PC-3 (cell line): Measurements from ENCODE around the gene TKFC. TPM values are rescaled to one million over a fixed set of nuclear protein-coding genes. Genes with fewer than 3 reads are reported as not detected.

ENCODE experiments used
- ATAC-seq: fragments of 200-7000 bp; cut with Tn5 transposase; 2 replicates; pipeline ENCODE4 v1.9.1; 2020; ENCODE audit warnings: mild to moderate bottlenecking, moderate library complexity
- BruUV-seq: library from RNA; stranded (reverse); fragments of 400-500 nt; replicated peaks from 2 replicates; lab custom pipeline; 2021; lab: Mats Ljungman, UMichigan
- CTCF ChIA-PET: fragments of 300-600 bp; sonication (Branson Sonifier 250); formaldehyde crosslinking; loops from one replicate; lab custom pipeline; 2022; ENCODE audit warnings: antibody characterized with exemption; lab: Charles Lee
- POLR2A ChIA-PET: fragments of 300-600 bp; sonication (Branson Sonifier 250); formaldehyde crosslinking; loops from one replicate; lab custom pipeline; 2022; ENCODE audit warnings: antibody characterized with exemption; ENCODE audit not compliant: unreplicated experiment; lab: Charles Lee
- DNase-seq: peaks from one replicate; pipeline ENCODE4 v3.0.0-alpha.2; 2015
- H2AFZ ChIP-seq: fragments of 300-600 bp; sonication (generic); 2 replicates; pipeline ENCODE4 v1.6.0; 2016; ENCODE audit warnings: antibody characterized with exemption, low read length
- H3F3A ChIP-seq: fragments of 300-600 bp; sonication (generic); one replicate; pipeline ENCODE4 v1.6.0; 2017; ENCODE audit warnings: antibody characterized with exemption, low read length, control low read depth, mild to moderate bottlenecking; ENCODE audit not compliant: unreplicated experiment
- H3K27ac ChIP-seq: fragments of 300-600 bp; sonication (generic); 2 replicates; pipeline ENCODE4 v1.5.1; 2016; ENCODE audit warnings: mild to moderate bottlenecking, low read length
- H3K27me3 ChIP-seq: fragments of 300-600 bp; sonication (generic); 2 replicates; pipeline ENCODE4 v1.6.1; 2016; ENCODE audit warnings: low read length, mixed read lengths
- H3K36me3 ChIP-seq: fragments of 300-600 bp; sonication (generic); 2 replicates; pipeline ENCODE4 v1.6.1; 2016; ENCODE audit warnings: low read depth, mixed run types, low read length, mixed read lengths
- H3K4me1 ChIP-seq: fragments of 300-600 bp; sonication (generic); 2 replicates; pipeline ENCODE4 v1.5.1; 2016; ENCODE audit warnings: low read length; ENCODE audit not compliant: insufficient read depth
- H3K4me2 ChIP-seq: fragments of 300-600 bp; sonication (generic); 2 replicates; pipeline ENCODE4 v1.6.0; 2016; ENCODE audit warnings: low read length
- H3K4me3 ChIP-seq: fragments of 300-600 bp; sonication (generic); 2 replicates; pipeline ENCODE4 v1.5.1; 2016; ENCODE audit warnings: mild to moderate bottlenecking, low read length, mixed read lengths
- H3K79me2 ChIP-seq: fragments of 300-600 bp; sonication (generic); 2 replicates; pipeline ENCODE4 v1.6.1; 2017; ENCODE audit warnings: low read length, mixed read lengths
- H3K9ac ChIP-seq: fragments of 300-600 bp; sonication (generic); 2 replicates; pipeline ENCODE4 v1.6.0; 2016; ENCODE audit warnings: mild to moderate bottlenecking, low read length
- H3K9me2 ChIP-seq: fragments of 300-600 bp; sonication (generic); replicated peaks from 2 replicates; pipeline ENCODE4 v1.6.1; 2016; ENCODE audit warnings: mixed run types, low read length, mixed read lengths
- H3K9me3 ChIP-seq: fragments of 300-600 bp; sonication (generic); 2 replicates; pipeline ENCODE4 v1.6.1; 2016; ENCODE audit warnings: low read length, mixed read lengths
- H4K20me1 ChIP-seq: fragments of 300-600 bp; sonication (generic); 2 replicates; pipeline ENCODE4 v1.6.1; 2016; ENCODE audit warnings: low read length, mixed read lengths
- CTCF ChIP-seq: fragments of 300-600 bp; sonication (generic); conservative IDR thresholded peaks from 2 replicates; pipeline ENCODE4 v1.5.1; 2017; ENCODE audit warnings: antibody characterized with exemption, low read depth, mild to moderate bottlenecking, low read length
- EZH2 ChIP-seq: fragments of 300-600 bp; sonication (generic); IDR thresholded peaks from one replicate; pipeline ENCODE4 v1.6.1; 2017; ENCODE audit warnings: antibody characterized with exemption, mild to moderate bottlenecking, low read length; ENCODE audit not compliant: unreplicated experiment
- EZH2phosphoT487 ChIP-seq: fragments of 300-600 bp; sonication (generic); IDR thresholded peaks from 2 replicates; pipeline ENCODE4 v1.6.1; 2018; ENCODE audit warnings: mild to moderate bottlenecking, antibody characterized with exemption, low read length, borderline replicate concordance
- intact Hi-C: fragments of 100-400 bp; cut with micrococcal nuclease; formaldehyde crosslinking; loops from 2 replicates; pipeline ENCODE4 v1.9.0; 2023
- total RNA-seq: library from RNA; depleted of rRNA; stranded (reverse); fragments of >200 nt; gene quantifications from 2 replicates; pipeline ENCODE4 v1.2.3, GENCODE V29; 2014

TKFC gene
- total RNA-seq, 1 experiment from 2014 or later: 56.9 TPM

GRCh38 chr11:61338783-61339489 is 5.9 kb downstream of the TKFC start:
- H3K79me2 ChIP-seq: peaks cover 2% of the 10 kb centered on the region
- H3K4me1 ChIP-seq: peaks cover 14% of the 10 kb centered on the region
- peaks cover 3% of the 10 kb centered on the region; the same call in 1 of the 2 replicates for H3K36me3 ChIP-seq
- H4K20me1 ChIP-seq: no peaks in the 10 kb centered on the region
- no peak overlapping the region for H3K4me2 ChIP-seq
- no peak overlapping the region for H3K4me3 ChIP-seq
- no peak overlapping the region for H2AFZ ChIP-seq
- no peaks in the 10 kb centered on the region for H3K27me3 ChIP-seq
- H3K9me3 ChIP-seq: no peaks in the 10 kb centered on the region
- H3F3A ChIP-seq: no peaks in the 10 kb centered on the region
- no peak overlapping the region for H3K27ac ChIP-seq
- ChIA-PET CTCF (interaction anchor here (0.6 kb wide), 1 partner anchor 47 kb away, joined by 3 read pairs; no protein-coding TSS in a partner anchor), POLR2A (no interaction called here)
- intact Hi-C loops: loop anchor here (10.0 kb wide), 1 partner anchor 84 kb away; no protein-coding TSS in a partner anchor
- no TSS peak for BruUV-seq
- no peak overlapping the region for H3K9ac ChIP-seq
- no peak for ATAC-seq
- TF ChIP-seq CTCF (no peak), EZH2 (no peak), EZH2phosphoT487 (no peak)
- DNase-seq: no peak
- no peaks in the 10 kb centered on the region for H3K9me2 ChIP-seq

GRCh38 chr11:61339490-61339878 is 6.5 kb downstream of the TKFC start:
- BruUV-seq: no TSS peak
- DNase-seq: no peak
- intact Hi-C loops: loop anchor here (10.0 kb wide), 1 partner anchor 85 kb away; no protein-coding TSS in a partner anchor

More at GRCh38 chr11:61339490-61339878, 6.5 kb downstream of the TKFC start:
- H3K79me2 ChIP-seq: no peaks in the 10 kb centered on the region
- no peaks in the 10 kb centered on the region for H3K9me2 ChIP-seq
- peaks cover 3% of the 10 kb centered on the region; the same call in 1 of the 2 replicates for H3K36me3 ChIP-seq
- H3K4me2 ChIP-seq: no peak overlapping the region
- no peaks in the 10 kb centered on the region for H4K20me1 ChIP-seq
- ChIA-PET POLR2A (no interaction called here), CTCF (no interaction called here)
- peaks cover 8% of the 10 kb centered on the region for H3K4me1 ChIP-seq
- H3F3A ChIP-seq: no peaks in the 10 kb centered on the region
- H2AFZ ChIP-seq: no peak overlapping the region
- no peak overlapping the region for H3K27ac ChIP-seq
- TF ChIP-seq EZH2phosphoT487 (no peak), CTCF (no peak), EZH2 (no peak)
- no peak overlapping the region for H3K9ac ChIP-seq
- H3K9me3 ChIP-seq: no peaks in the 10 kb centered on the region
- H3K27me3 ChIP-seq: no peaks in the 10 kb centered on the region
- H3K4me3 ChIP-seq: no peak overlapping the region
- no peak for ATAC-seq
